K562 (cell line): Measurements from ENCODE around the gene C1R. TPM values are rescaled to one million over a fixed set of nuclear protein-coding genes. Genes with fewer than 3 reads are reported as not detected.

Experiments used
- ATF1 ChIP-seq, 2 experiments: fragments of 450-650 bp in 1 of 2; IDR thresholded peaks; 2 replicates each; pipeline ENCODE4 v1.6.1; 2016; ENCODE audit warnings: missing compliant biosample characterization in 1 of 2, missing genetic modification characterization in 1 of 2
- ELK3 ChIP-seq: fragments of 450-650 bp; formaldehyde crosslinking; IDR thresholded peaks from 2 replicates; pipeline ENCODE4 v1.4.0; 2020; ENCODE audit warnings: mild to moderate bottlenecking
- FOXK2 ChIP-seq, 2 experiments: fragments of 450-650 bp; IDR thresholded peaks in 1 of 2; conservative IDR thresholded peaks in 1 of 2; 2 replicates each; pipeline ENCODE4 v1.6.1; 2016; ENCODE audit warnings: low read depth in 2 of 2, mild to moderate bottlenecking in 1 of 2
- NR4A1 ChIP-seq, 2 experiments: fragments of 250-450 bp in 1 of 2; fragments of 450-650 bp in 1 of 2; sonication (Bioruptor Pico) in 1 of 2; IDR thresholded peaks; 2 replicates each; pipeline versions ENCODE4 v1.4.0 to v1.6.1; 2016 to 2020; ENCODE audit warnings: mild to moderate bottlenecking in 2 of 2, missing compliant biosample characterization in 1 of 2, missing genetic modification characterization in 1 of 2, moderate library complexity in 1 of 2
- POLR3A ChIP-seq: IDR thresholded peaks from 2 replicates; pipeline ENCODE4 v1.6.1; 2011; ENCODE audit warnings: borderline replicate concordance, mild to moderate bottlenecking, moderate library complexity; ENCODE audit not compliant: insufficient read length, insufficient read depth; ENCODE audit errors: extremely low read depth
- TARDBP ChIP-seq: fragments of 450-650 bp; IDR thresholded peaks from 2 replicates; pipeline ENCODE4 v1.6.1; 2016
- YBX1 ChIP-seq: fragments of 450-650 bp; IDR thresholded peaks from 2 replicates; pipeline ENCODE4 v1.7.1; 2016; ENCODE audit warnings: mild to moderate bottlenecking
- ZBTB12 ChIP-seq: fragments of 250-450 bp; sonication (Bioruptor Pico); IDR thresholded peaks from 2 replicates; pipeline ENCODE4 v1.4.0; 2020
- ZNF589 ChIP-seq: fragments of 200-800 bp; sonication (Bioruptor generic); IDR thresholded peaks from 2 replicates; pipeline ENCODE4 v1.6.1; 2016; ENCODE audit warnings: low read depth, missing genetic modification characterization, missing compliant biosample characterization
- polyA plus RNA-seq, 8 experiments: library from polyadenylated mRNA; depleted of rRNA in 4 of 8; stranded (reverse) in 5 of 8; unstranded in 3 of 8; fragments of >200 nt; fragmentation: Nextera tagmentation in 2 of 8; fragmentation: Illumina TruSeq in 1 of 8; extraction: Ambion mirVana in 2 of 8; extraction: Trizol in 1 of 8; gene quantifications; 2 replicates each; pipeline versions ENCODE4 v1.2.1 to v1.2.3, GENCODE V29; 2011 to 2014; ENCODE audit warnings: inconsistent platforms in 1 of 8, missing spikeins in 1 of 8
- total RNA-seq, 7 experiments: library from RNA; depleted of rRNA in 6 of 7; stranded (reverse); fragments of >200 nt in 6 of 7; fragmentation: Illumina TruSeq in 2 of 7; extraction: Trizol in 2 of 7; gene quantifications; 2 replicates each; pipeline versions ENCODE4 v1.2.1 to v1.2.3, GENCODE V29; 2011 to 2021; ENCODE audit warnings: low replicate concordance in 1 of 7
- TF ChIP-seq, protein P1 (sequence below): fragments of 450-650 bp; conservative IDR thresholded peaks from 2 replicates; pipeline ENCODE4 v1.6.1; 2016; ENCODE audit warnings: missing genetic modification characterization, low read depth, mild to moderate bottlenecking, control low read depth, missing compliant biosample characterization
- TF ChIP-seq, protein P2 (sequence below), 2 experiments: fragments of 450-650 bp; IDR thresholded peaks; 2 replicates each; pipeline ENCODE4 v1.6.1; 2016; ENCODE audit warnings: mild to moderate bottlenecking in 2 of 2, borderline replicate concordance in 1 of 2, low read depth in 1 of 2, moderate library complexity in 1 of 2

C1R gene
- total and polyA plus RNA-seq, 9 of the 15 experiments (the other 6 are each of a cell fraction or from before 2014, with no cell fraction given) = 0.07 to 1.0 (median 0.33) TPM; not detected in 1

GRCh38 chr12:7058163-7058845 lies 33.9 kb downstream of the C1R start (continued):
- TF ChIP-seq, protein P1, sequence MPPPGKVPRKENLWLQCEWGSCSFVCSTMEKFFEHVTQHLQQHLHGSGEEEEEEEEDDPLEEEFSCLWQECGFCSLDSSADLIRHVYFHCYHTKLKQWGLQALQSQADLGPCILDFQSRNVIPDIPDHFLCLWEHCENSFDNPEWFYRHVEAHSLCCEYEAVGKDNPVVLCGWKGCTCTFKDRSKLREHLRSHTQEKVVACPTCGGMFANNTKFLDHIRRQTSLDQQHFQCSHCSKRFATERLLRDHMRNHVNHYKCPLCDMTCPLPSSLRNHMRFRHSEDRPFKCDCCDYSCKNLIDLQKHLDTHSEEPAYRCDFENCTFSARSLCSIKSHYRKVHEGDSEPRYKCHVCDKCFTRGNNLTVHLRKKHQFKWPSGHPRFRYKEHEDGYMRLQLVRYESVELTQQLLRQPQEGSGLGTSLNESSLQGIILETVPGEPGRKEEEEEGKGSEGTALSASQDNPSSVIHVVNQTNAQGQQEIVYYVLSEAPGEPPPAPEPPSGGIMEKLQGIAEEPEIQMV (tag) = peak; percentile 84
- TF ChIP-seq ELK3 = no peak
- TF ChIP-seq FOXK2 (conservative IDR thresholded peaks at IDR 0.05 in 1 of 2, IDR thresholded peaks at IDR 0.05 in 1 of 2; ENCODE audit: low read depth in 2 of 2) = no peak
- peak; percentile 68 for TF ChIP-seq ZNF589 (CRISPR knock-in tag)
- TF ChIP-seq NR4A1 (CRISPR knock-in tag; IDR thresholded peaks at IDR 0.05) = 0 out of 2 replicates have a peak, but pooled peaks have one; percentile 77
- peak; percentile 98 for TF ChIP-seq NR4A1 (tag; IDR thresholded peaks at IDR 0.05)
- TF ChIP-seq ZBTB12 (CRISPR knock-in tag) = peak; percentile 52; the same call in 1 of the 2 replicates
- TF ChIP-seq ATF1 (CRISPR knock-in tag; IDR thresholded peaks at IDR 0.05) = no peak
- peak; percentile 18; the same call in 1 of the 2 replicates for TF ChIP-seq ATF1 (tag; IDR thresholded peaks at IDR 0.05)
- TF ChIP-seq TARDBP = no peak
- TF ChIP-seq, protein P2, sequence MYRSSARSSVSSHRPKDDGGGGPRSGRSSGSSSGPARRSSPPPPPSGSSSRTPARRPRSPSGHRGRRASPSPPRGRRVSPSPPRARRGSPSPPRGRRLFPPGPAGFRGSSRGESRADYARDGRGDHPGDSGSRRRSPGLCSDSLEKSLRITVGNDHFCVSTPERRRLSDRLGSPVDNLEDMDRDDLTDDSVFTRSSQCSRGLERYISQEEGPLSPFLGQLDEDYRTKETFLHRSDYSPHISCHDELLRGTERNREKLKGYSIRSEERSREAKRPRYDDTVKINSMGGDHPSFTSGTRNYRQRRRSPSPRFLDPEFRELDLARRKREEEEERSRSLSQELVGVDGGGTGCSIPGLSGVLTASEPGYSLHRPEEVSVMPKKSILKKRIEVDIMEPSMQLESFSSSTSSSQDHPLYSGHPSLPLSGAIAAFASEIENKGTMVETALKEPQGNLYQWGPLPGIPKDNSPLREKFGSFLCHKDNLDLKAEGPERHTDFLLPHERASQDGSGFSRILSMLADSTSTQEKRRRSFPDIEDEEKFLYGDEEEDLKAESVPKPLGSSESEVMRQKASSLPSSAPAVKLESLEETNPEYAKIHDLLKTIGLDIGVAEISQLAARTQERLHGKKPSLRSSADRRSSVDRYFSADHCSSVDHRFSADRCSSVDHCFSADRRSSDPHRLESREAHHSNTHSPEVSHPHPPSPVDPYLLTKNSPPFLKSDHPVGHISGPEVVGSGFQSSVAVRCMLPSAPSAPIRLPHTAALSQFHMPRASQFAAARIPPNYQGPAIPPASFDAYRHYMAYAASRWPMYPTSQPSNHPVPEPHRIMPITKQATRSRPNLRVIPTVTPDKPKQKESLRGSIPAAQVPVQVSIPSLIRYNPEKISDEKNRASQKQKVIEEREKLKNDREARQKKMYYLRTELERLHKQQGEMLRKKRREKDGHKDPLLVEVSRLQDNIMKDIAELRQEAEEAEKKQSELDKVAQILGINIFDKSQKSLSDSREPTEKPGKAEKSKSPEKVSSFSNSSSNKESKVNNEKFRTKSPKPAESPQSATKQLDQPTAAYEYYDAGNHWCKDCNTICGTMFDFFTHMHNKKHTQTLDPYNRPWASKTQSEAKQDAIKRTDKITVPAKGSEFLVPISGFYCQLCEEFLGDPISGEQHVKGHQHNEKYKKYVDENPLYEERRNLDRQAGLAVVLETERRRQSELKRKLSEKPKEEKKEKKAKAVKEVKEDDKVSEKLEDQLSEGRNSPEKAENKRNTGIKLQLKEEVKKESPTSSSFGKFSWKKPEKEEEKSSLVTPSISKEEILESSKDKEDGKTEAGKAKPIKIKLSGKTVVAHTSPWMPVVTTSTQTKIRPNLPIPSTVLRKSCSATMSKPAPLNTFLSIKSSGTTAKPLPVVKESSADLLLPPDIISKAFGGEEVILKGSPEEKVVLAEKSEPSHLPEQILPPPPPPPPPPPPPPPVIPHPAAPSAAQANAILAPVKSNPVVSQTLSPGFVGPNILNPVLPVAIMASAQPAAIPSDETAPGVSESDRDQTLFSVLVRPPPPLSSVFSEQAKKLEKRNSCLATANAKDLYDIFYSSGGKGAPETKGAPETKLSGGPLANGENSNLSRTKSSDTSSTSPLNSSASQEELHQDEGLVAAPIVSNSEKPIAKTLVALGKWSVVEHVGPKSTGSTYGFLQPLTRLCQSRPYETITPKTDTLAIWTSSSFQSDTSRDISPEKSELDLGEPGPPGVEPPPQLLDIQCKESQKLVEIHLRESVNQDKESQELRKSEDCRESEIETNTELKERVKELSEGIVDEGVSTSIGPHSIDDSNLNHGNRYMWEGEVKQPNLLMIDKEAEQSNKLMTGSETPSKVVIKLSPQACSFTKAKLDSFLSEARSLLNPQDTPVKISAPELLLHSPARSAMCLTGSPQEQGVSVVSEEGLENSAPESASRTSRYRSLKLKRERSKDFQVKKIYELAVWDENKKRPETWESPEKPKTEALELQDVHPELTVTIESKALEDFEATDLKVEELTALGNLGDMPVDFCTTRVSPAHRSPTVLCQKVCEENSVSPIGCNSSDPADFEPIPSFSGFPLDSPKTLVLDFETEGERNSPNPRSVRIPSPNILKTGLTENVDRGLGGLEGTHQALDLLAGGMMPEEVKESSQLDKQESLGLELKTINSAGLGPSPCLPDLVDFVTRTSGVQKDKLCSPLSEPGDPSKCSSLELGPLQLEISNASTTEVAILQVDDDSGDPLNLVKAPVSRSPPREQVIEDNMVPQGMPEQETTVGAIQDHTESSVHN (IDR thresholded peaks at IDR 0.05; ENCODE audit: borderline replicate concordance in 1 of 2, low read depth in 1 of 2) = no peak
- no peak for TF ChIP-seq POLR3A
- TF ChIP-seq YBX1 = no peak
